ENCODE measurements around the gene ZNF653. TPM values are rescaled to one million over a fixed set of nuclear protein-coding genes. Genes with fewer than 3 reads are reported as not detected.

Gene ZNF653
- total and polyA plus RNA-seq, 9 of the 15 experiments (the other 6 are each of a cell fraction or from before 2014, with no cell fraction given) = 1.6 to 8.0 (median 4.2) TPM; not detected in 2

GRCh38 chr19:11535792-11536595, 30.4 kb upstream of the ZNF653 start (continued):
- TF ChIP-seq FUS (optimal IDR thresholded peaks at IDR 0.05; ENCODE audit: low read depth, low read length) (peak; percentile 73), SIN3B (IDR thresholded peaks at IDR 0.05; ENCODE audit: low read depth) (peak; percentile 30; the same call in 1 of the 2 replicates), RFX5 (IDR thresholded peaks at IDR 0.05; ENCODE audit: low read depth, low read length) (peak; percentile 67; the same call in 1 of the 2 replicates), ZNF586 (CRISPR knock-in tag; conservative IDR thresholded peaks at IDR 0.05) (no peak), SMAD2 (IDR thresholded peaks at IDR 0.05; ENCODE audit: low read depth, low read length) (no peak), ATF2 (CRISPR knock-in tag; IDR thresholded peaks at IDR 0.05) (peak; percentile 74; the same call in 1 of the 2 replicates), ARID4B (CRISPR knock-in tag; IDR thresholded peaks at IDR 0.05) (no peak), TBL1XR1 (IDR thresholded peaks at IDR 0.05; ENCODE audit: low read length in 2 of 2) (peak in 1 of 2 experiments; percentile 84; a peak in 2 of 4 replicates), NCOA2 (IDR thresholded peaks at IDR 0.05; ENCODE audit: partially characterized antibody in 2 of 2) (no peak), ZNF764 (CRISPR knock-in tag; IDR thresholded peaks at IDR 0.05; ENCODE audit: low read depth) (no peak), CHD4 (IDR thresholded peaks at IDR 0.05; ENCODE audit: insufficient read depth, insufficient replicate concordance, low read depth, low read length, poor library complexity, severe bottlenecking) (peak; percentile 45), POLR2B (IDR thresholded peaks at IDR 0.05; ENCODE audit: low read depth, partially characterized antibody) (peak; percentile 55)
- TF ChIP-seq, protein P1, sequence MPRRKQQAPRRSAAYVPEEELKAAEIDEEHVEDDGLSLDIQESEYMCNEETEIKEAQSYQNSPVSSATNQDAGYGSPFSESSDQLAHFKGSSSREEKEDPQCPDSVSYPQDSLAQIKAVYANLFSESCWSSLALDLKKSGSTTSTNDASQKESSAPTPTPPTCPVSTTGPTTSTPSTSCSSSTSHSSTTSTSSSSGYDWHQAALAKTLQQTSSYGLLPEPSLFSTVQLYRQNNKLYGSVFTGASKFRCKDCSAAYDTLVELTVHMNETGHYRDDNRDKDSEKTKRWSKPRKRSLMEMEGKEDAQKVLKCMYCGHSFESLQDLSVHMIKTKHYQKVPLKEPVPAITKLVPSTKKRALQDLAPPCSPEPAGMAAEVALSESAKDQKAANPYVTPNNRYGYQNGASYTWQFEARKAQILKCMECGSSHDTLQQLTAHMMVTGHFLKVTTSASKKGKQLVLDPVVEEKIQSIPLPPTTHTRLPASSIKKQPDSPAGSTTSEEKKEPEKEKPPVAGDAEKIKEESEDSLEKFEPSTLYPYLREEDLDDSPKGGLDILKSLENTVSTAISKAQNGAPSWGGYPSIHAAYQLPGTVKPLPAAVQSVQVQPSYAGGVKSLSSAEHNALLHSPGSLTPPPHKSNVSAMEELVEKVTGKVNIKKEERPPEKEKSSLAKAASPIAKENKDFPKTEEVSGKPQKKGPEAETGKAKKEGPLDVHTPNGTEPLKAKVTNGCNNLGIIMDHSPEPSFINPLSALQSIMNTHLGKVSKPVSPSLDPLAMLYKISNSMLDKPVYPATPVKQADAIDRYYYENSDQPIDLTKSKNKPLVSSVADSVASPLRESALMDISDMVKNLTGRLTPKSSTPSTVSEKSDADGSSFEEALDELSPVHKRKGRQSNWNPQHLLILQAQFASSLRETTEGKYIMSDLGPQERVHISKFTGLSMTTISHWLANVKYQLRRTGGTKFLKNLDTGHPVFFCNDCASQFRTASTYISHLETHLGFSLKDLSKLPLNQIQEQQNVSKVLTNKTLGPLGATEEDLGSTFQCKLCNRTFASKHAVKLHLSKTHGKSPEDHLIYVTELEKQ (CRISPR knock-in tag; IDR thresholded peaks at IDR 0.05) = no peak
- TF ChIP-seq, protein P2, sequence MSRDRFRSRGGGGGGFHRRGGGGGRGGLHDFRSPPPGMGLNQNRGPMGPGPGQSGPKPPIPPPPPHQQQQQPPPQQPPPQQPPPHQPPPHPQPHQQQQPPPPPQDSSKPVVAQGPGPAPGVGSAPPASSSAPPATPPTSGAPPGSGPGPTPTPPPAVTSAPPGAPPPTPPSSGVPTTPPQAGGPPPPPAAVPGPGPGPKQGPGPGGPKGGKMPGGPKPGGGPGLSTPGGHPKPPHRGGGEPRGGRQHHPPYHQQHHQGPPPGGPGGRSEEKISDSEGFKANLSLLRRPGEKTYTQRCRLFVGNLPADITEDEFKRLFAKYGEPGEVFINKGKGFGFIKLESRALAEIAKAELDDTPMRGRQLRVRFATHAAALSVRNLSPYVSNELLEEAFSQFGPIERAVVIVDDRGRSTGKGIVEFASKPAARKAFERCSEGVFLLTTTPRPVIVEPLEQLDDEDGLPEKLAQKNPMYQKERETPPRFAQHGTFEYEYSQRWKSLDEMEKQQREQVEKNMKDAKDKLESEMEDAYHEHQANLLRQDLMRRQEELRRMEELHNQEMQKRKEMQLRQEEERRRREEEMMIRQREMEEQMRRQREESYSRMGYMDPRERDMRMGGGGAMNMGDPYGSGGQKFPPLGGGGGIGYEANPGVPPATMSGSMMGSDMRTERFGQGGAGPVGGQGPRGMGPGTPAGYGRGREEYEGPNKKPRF (IDR thresholded peaks at IDR 0.05; ENCODE audit: low read depth, low read length) = no peak

Measured in K562 (cell line).